ENCODE measurements around the gene SERPINA5. TPM values are rescaled to one million over a fixed set of nuclear protein-coding genes. Genes with fewer than 3 reads are reported as not detected.

Gene SERPINA5
- total and polyA plus RNA-seq, 9 donors = 0.05 to 1.2 (median 0.29) TPM; not detected in 2

GRCh38 chr14:94588311-94588710 lies 7.1 kb downstream of the SERPINA5 start:
- no peak for DNase-seq
- H3K4me1 ChIP-seq (ENCODE audit: control insufficient read depth, insufficient read depth, low read length) = no peaks in the 10 kb centered on the region
- no peak overlapping the region for H3K27ac ChIP-seq (ENCODE audit: low read length)
- H3K4me3 ChIP-seq (ENCODE audit: low read length) = no peak overlapping the region
- no peaks in the 10 kb centered on the region for H3K36me3 ChIP-seq (ENCODE audit: control insufficient read depth, insufficient read depth, low read length)
- no peaks in the 10 kb centered on the region for H3K9me3 ChIP-seq (replicated peaks; ENCODE audit: control insufficient read depth, low read depth, low read length)
- peaks cover 4% of the 10 kb centered on the region for H3K27me3 ChIP-seq (ENCODE audit: control insufficient read depth, insufficient read depth, low read length)
- 88% methylated on average over 1 of the region's 4 CpGs for WGBS (ENCODE audit: insufficient coverage)

DNA sequence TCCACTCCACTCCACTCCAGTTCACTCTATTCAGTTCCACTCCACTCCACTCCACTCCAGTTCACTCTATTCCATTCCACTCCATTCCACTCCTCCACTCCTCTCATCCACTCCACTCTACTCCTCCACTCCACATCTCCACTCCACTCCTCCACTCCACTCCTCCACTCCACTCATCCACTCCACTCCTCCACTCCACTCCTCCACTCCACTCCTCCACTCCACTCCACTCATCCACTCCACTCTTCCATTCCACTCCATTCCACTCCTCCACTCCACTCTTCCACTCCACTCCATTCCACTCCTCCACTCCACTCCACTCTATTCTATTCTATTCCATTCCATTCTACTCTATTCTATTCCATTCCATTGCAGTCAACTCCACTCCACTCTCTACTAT lies 9.8 kb downstream of the SERPINA5 start:
- H3K4me1 ChIP-seq (ENCODE audit: control insufficient read depth, insufficient read depth, low read length) = no peaks in the 10 kb centered on the region
- peaks cover 2% of the 10 kb centered on the region for H3K27me3 ChIP-seq (ENCODE audit: control insufficient read depth, insufficient read depth, low read length)
- no peaks in the 10 kb centered on the region for H3K9me3 ChIP-seq (replicated peaks; ENCODE audit: control insufficient read depth, low read depth, low read length)
- H3K4me3 ChIP-seq (ENCODE audit: low read length) = no peak overlapping the region
- H3K36me3 ChIP-seq (ENCODE audit: control insufficient read depth, insufficient read depth, low read length) = no peaks in the 10 kb centered on the region
- no peak for DNase-seq
- no peak overlapping the region for H3K27ac ChIP-seq (ENCODE audit: low read length)

DNA sequence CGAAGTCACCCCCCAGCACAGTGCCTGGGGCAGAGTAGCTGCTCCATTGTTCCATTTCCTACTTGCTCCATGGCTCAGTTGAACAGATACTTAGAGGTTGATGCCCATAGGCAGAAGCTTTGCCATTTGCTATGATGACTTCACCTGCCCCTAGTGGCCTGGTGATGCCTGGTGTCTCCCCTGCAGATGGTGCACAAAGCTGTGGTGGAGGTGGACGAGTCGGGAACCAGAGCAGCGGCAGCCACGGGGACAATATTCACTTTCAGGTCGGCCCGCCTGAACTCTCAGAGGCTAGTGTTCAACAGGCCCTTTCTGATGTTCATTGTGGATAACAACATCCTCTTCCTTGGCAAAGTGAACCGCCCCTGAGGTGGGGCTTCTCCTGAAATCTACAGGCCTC lies 10.6 kb downstream of the SERPINA5 start:
- Histone ChIP-seq H3K4me1 (ENCODE audit: control insufficient read depth, insufficient read depth, low read length) (no peaks in the 10 kb centered on the region), H3K9me3 (replicated peaks; ENCODE audit: control insufficient read depth, low read depth, low read length) (no peaks in the 10 kb centered on the region), H3K27me3 (ENCODE audit: control insufficient read depth, insufficient read depth, low read length) (peaks cover 2% of the 10 kb centered on the region), H3K4me3 (ENCODE audit: low read length) (no peak overlapping the region), H3K36me3 (ENCODE audit: control insufficient read depth, insufficient read depth, low read length) (no peaks in the 10 kb centered on the region), H3K27ac (ENCODE audit: low read length) (no peak overlapping the region)
- no peak for DNase-seq
- 95% methylated on average over 6 of the region's 8 CpGs for WGBS (ENCODE audit: insufficient coverage)

DNA sequence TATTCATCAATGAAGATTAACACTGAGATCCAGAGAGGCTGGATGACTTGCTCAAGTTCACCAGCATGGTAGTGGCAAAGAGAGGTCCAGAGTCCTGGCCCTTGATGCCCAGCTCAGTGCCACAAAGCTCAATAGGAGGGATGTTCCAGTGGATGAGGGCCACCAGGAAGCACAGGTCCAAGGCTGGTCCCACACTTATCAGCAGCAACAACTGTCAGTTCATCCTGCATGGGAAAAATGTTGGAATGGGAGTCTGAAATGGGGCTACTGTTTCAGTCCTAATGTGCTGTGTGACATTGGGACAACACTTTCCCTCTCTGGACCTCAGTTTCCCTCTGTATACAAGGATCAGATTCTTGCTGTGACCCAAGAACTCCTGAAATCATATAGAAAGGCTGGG lies 11.2 kb downstream of the SERPINA5 start:
- no peak overlapping the region for H3K27ac ChIP-seq (ENCODE audit: low read length)
- H3K9me3 ChIP-seq (replicated peaks; ENCODE audit: control insufficient read depth, low read depth, low read length) = no peaks in the 10 kb centered on the region
- no peak for DNase-seq
- no peak overlapping the region for H3K4me3 ChIP-seq (ENCODE audit: low read length)
- no peaks in the 10 kb centered on the region for H3K4me1 ChIP-seq (ENCODE audit: control insufficient read depth, insufficient read depth, low read length)
- no peaks in the 10 kb centered on the region for H3K36me3 ChIP-seq (ENCODE audit: control insufficient read depth, insufficient read depth, low read length)
- peaks cover 1% of the 10 kb centered on the region for H3K27me3 ChIP-seq (ENCODE audit: control insufficient read depth, insufficient read depth, low read length)

- Histone ChIP-seq H3K4me1 (ENCODE audit: control insufficient read depth, insufficient read depth, low read length) (no peaks in the 10 kb centered on the region), H3K27me3 (ENCODE audit: control insufficient read depth, insufficient read depth, low read length) (no peaks in the 10 kb centered on the region), H3K4me3 (ENCODE audit: low read length) (no peak overlapping the region), H3K9me3 (replicated peaks; ENCODE audit: control insufficient read depth, low read depth, low read length) (no peaks in the 10 kb centered on the region), H3K27ac (ENCODE audit: low read length) (no peak overlapping the region), H3K36me3 (ENCODE audit: control insufficient read depth, insufficient read depth, low read length) (no peaks in the 10 kb centered on the region)
- no CpG with 5 or more reads among the region's 3 CpGs for WGBS (ENCODE audit: insufficient coverage)
- no peak for DNase-seq
Measured at GRCh38 chr14:94593376-94593748, 12.1 kb downstream of the SERPINA5 start.

- WGBS (ENCODE audit: insufficient coverage) = 95% methylated on average over 3 of the region's 4 CpGs
- Histone ChIP-seq H3K4me3 (ENCODE audit: low read length) (no peak overlapping the region), H3K9me3 (replicated peaks; ENCODE audit: control insufficient read depth, low read depth, low read length) (no peaks in the 10 kb centered on the region), H3K36me3 (ENCODE audit: control insufficient read depth, insufficient read depth, low read length) (no peaks in the 10 kb centered on the region), H3K27ac (ENCODE audit: low read length) (no peak overlapping the region), H3K27me3 (ENCODE audit: control insufficient read depth, insufficient read depth, low read length) (no peaks in the 10 kb centered on the region), H3K4me1 (ENCODE audit: control insufficient read depth, insufficient read depth, low read length) (no peaks in the 10 kb centered on the region)
- no peak for DNase-seq
Measured at GRCh38 chr14:94593749-94594431, 12.7 kb downstream of the SERPINA5 start.

- peaks cover 4% of the 10 kb centered on the region for H3K4me1 ChIP-seq (ENCODE audit: control insufficient read depth, insufficient read depth, low read length)
- 86% methylated on average over 5 of the region's 7 CpGs for WGBS (ENCODE audit: insufficient coverage)
- no peak for DNase-seq
- H3K27ac ChIP-seq (ENCODE audit: low read length) = no peak overlapping the region
- no peaks in the 10 kb centered on the region for H3K27me3 ChIP-seq (ENCODE audit: control insufficient read depth, insufficient read depth, low read length)
- H3K4me3 ChIP-seq (ENCODE audit: low read length) = no peak overlapping the region
- no peaks in the 10 kb centered on the region for H3K9me3 ChIP-seq (replicated peaks; ENCODE audit: control insufficient read depth, low read depth, low read length)
- H3K36me3 ChIP-seq (ENCODE audit: control insufficient read depth, insufficient read depth, low read length) = no peaks in the 10 kb centered on the region
Measured at GRCh38 chr14:94594441-94594840, 13.2 kb downstream of the SERPINA5 start.

DNA sequence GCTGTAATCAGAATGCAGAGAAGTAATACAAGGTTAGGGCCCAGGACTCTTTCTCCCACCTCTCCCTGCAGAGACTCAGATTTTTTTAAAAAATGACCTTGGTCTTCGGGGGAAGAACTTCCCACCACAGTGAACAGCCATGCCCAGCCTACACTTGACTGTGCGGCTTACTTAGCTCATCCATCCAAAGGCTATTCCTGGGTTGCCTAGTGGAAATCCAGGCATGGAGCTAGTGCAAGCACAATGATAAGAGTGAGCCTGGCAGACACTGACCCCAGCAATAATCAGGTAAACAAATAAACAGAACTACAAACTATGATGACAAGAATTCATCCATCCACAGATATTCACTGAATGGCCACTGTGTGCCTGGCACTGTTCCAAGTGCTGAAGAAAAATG lies 14.7 kb downstream of the SERPINA5 start:
- no peak for DNase-seq
- WGBS (ENCODE audit: insufficient coverage) = 69% methylated on average over 2 of the region's 2 CpGs
- H3K36me3 ChIP-seq (ENCODE audit: control insufficient read depth, insufficient read depth, low read length) = no peaks in the 10 kb centered on the region
- no peaks in the 10 kb centered on the region for H3K9me3 ChIP-seq (replicated peaks; ENCODE audit: control insufficient read depth, low read depth, low read length)
- no peak overlapping the region for H3K27ac ChIP-seq (ENCODE audit: low read length)
- no peak overlapping the region for H3K4me3 ChIP-seq (ENCODE audit: low read length)
- peaks cover 11% of the 10 kb centered on the region for H3K4me1 ChIP-seq (ENCODE audit: control insufficient read depth, insufficient read depth, low read length)
- no peaks in the 10 kb centered on the region for H3K27me3 ChIP-seq (ENCODE audit: control insufficient read depth, insufficient read depth, low read length)

DNA sequence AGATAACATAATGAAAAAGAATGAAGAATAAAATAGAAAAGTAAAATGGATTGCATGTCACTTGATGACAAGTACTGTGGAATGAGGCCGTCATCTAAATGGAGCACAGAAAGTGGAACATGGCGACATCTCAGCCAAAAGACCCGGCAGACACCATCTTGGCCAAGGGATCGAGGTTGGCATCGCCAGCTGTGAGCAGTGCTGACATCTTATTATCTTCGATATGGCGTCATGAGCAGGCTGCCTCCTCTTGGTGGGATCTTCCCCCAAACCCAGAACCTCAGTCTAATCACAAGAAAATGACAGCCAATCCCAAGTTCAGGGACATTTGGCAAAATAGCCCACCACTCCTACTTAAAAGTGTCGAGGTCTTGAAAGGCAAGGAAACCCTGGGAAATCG lies 15.1 kb downstream of the SERPINA5 start:
- 90% methylated on average over 7 of the region's 9 CpGs for WGBS (ENCODE audit: insufficient coverage)
- Histone ChIP-seq H3K27ac (ENCODE audit: low read length) (no peak overlapping the region), H3K4me1 (ENCODE audit: control insufficient read depth, insufficient read depth, low read length) (peaks cover 11% of the 10 kb centered on the region), H3K27me3 (ENCODE audit: control insufficient read depth, insufficient read depth, low read length) (no peaks in the 10 kb centered on the region), H3K9me3 (replicated peaks; ENCODE audit: control insufficient read depth, low read depth, low read length) (no peaks in the 10 kb centered on the region), H3K36me3 (ENCODE audit: control insufficient read depth, insufficient read depth, low read length) (no peaks in the 10 kb centered on the region), H3K4me3 (ENCODE audit: low read length) (no peak overlapping the region)
- DNase-seq = no peak

- 73% methylated on average over 3 of the region's 5 CpGs for WGBS (ENCODE audit: insufficient coverage)
- H3K4me1 ChIP-seq (ENCODE audit: control insufficient read depth, insufficient read depth, low read length) = peaks cover 11% of the 10 kb centered on the region
- H3K4me3 ChIP-seq (ENCODE audit: low read length) = no peak overlapping the region
- no peaks in the 10 kb centered on the region for H3K9me3 ChIP-seq (replicated peaks; ENCODE audit: control insufficient read depth, low read depth, low read length)
- no peak for DNase-seq
- no peaks in the 10 kb centered on the region for H3K27me3 ChIP-seq (ENCODE audit: control insufficient read depth, insufficient read depth, low read length)
- no peaks in the 10 kb centered on the region for H3K36me3 ChIP-seq (ENCODE audit: control insufficient read depth, insufficient read depth, low read length)
- no peak overlapping the region for H3K27ac ChIP-seq (ENCODE audit: low read length)
Measured at GRCh38 chr14:94597788-94598187, 16.6 kb downstream of the SERPINA5 start.

DNA sequence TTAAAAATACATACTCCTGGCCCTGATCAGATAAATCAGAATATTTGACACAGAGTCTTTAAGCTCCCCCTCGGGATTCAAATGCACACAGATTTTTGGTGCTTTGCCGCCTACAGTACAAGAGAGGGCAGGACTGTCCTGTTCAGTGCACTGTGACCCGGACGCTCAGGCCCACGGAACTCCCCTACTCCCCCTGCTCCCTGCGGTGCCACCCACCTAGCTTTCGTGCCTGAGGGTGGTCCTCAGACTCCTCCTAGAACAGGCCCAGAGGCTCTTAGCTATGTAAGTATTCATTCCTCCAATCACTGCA lies 17.2 kb downstream of the SERPINA5 start:
- H3K27ac ChIP-seq (ENCODE audit: low read length) = no peak overlapping the region
- H3K4me1 ChIP-seq (ENCODE audit: control insufficient read depth, insufficient read depth, low read length) = peaks cover 11% of the 10 kb centered on the region
- H3K4me3 ChIP-seq (ENCODE audit: low read length) = no peak overlapping the region
- no peaks in the 10 kb centered on the region for H3K9me3 ChIP-seq (replicated peaks; ENCODE audit: control insufficient read depth, low read depth, low read length)
- 59% methylated on average over 7 of the region's 7 CpGs for whole genome bisulfite sequencing (ENCODE audit: insufficient coverage)
- no peak for DNase-seq
- no peaks in the 10 kb centered on the region for H3K27me3 ChIP-seq (ENCODE audit: control insufficient read depth, insufficient read depth, low read length)
- H3K36me3 ChIP-seq (ENCODE audit: control insufficient read depth, insufficient read depth, low read length) = no peaks in the 10 kb centered on the region
